Eye (tissue), 1 donor: ENCODE data around the gene VAPB.
"Not testable (repeated sequence)": the region's sequence is repeated elsewhere in the genome, so short reads cannot be mapped to it uniquely, and the experiment has no call there.

ENCODE experiments used
- DNase-seq: peaks from one replicate; pipeline ENCODE4 v3.0.0-alpha.2; 2015

Gene VAPB

DNA sequence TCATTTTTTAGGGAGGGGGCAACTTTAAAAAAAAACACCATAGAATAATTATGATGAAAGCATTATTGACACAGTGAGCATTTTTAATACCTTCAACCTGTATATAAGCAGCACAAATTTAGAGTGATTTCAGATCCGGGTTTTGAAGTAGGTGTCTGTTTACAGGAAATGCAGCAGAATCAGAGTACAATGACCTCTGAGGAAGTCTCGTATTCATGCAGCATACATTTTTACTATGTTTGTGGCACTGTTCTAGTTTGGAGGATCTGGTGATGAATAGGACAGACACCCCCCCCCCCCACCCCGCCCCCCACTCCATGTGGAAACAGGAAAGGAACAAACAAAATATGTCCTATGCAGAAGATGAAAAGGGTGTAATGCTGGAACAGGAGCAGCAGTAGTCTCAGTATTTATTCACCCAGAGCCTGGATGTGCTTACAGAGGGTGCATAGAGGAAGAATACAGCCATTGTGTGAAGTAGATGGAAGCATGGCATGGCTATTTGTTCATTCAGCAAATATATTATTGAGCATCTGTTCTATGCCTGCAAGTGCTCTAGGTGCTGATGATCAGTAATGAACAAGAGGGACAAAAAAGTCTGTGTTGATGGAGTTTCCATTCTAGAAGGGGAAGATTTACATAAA is 19.7 kb downstream of the VAPB start:
- DNase-seq, result no peak

DNA sequence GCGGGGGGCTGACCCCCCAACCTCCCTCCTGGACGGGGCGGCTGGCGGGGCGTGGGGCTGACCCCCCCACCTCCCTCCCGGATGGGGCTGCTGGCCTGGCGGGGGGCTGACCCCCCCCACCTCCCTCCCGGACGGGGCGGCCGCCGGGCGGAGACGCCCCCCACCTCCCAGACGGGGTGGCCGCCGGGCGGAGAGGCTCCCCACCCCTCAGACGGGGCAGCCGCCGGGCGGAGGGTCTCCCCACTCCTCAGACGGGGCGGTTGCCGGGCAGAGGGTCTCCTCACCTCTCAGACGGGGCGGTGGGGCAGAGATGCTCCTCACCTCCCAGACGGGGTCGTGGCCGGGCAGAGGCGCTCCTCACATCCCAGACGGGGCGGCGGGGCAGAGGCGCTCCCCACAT is 25.2 kb downstream of the VAPB start:
- DNase-seq, result not testable (repeated sequence)

DNA sequence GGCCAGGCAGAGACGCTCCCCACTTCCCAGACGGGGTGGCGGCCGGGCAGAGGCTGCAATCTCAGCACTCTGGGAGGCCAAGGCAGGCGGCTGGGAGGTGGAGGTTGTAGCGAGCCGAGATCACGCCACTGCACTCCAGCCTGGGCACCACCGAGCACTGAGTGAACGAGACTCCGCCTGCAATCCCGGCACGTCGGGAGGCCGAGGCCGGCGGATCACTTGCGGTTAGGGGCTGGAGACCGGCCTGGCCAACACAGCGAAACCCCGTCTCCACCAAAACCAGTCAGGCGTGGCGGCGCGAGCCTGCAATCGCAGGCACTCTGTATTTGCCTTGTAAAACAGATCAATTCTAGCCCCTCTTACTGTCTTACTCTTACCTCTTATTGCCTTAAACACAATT is 25.8 kb downstream of the VAPB start:
- DNase-seq, result not testable (repeated sequence)

DNA sequence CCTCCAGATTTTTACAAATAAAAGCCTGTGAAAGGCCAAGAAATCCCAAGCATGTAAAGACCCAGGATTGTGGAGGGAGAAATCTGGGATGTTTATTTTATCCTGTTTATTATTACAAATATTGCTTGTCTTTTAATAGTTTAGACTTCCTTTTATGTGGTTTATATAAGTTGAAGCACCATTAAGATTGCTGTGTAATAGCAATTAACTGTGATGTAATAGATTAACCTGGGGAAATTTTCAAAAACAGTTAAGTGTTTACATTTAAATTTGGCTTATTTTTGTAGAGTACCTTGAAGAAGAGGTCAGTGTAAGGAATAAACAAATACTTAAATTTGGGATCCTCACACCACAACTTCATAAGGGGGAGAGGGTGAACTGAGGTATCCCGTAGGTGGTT is 27.0 kb downstream of the VAPB start:
- DNase-seq, result no peak

DNA sequence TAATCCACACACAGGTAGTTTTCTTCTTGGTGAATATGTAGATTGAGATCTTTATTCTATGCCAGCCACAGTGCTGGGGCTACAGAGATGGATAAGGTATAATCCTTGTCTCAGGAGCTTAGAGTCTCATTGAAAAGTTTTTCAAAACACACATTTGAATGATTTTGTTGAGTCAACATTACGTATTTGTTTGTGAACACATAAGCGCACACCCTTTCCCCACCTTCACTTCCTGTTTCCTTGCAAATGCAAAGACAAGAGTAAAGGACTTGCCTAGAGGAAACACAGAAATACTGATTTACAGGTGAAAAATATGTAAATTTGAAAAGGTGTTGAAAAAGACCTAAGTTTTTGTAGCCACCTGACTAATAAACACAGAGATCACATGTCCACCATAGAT is 27.8 kb downstream of the VAPB start:
- DNase-seq, result no peak

DNA sequence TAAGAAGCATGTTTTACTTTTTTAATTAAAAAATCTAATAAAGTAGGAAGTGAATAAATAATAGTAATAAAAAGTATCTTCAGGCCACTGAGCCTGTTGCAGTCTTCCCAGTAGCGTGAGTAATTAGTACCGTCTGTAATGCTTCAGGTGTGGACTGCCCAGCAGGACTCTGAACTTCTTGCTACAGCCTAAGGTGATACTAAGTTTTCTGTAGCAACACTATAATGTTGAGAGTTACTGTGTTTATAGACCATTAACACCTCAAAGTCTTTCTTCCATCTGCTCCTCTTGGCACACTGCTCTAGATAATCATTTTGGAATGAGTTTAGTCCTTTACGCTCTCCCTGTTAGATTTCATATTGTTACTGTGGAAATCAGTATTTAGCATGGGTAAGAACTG is 28.4 kb downstream of the VAPB start:
- DNase-seq, result no peak

DNA sequence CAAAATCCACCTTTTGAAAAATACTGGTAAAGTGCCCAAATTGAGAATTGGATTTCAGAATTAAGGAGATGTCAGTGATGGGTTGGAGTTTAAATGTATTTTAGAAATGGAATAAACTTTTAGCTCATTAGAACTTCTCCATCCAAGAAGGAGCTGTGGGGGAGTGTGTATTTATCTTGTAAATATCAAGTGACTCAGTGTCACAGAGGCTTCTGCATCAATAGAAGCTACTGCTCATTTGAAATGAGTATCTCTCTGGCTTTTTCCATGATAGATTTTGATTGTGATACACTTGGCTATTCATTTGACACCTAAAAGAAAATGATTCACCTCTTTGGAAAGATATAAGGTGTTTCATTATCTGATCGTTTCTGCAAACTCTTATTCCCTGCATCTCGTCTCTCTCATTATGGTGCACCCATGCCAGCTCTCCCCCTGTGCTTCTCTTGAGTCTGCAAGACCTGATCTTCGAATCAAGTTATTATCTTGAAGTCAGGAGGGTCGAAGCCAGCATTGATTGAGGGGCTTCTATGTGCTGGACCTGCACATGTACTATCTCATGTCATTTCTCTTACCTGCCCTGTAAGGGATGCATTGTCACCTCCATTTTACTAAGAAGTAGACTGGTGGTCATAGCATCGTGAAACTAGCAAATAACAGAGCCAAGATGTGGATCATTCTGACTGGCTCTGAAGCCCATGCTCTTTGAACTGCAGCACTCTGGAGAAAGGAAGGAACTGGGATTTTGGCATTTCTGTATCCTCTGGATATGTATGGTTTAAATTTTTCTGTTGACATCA is 30.1 kb downstream of the VAPB start:
- no peak for DNase-seq

DNA sequence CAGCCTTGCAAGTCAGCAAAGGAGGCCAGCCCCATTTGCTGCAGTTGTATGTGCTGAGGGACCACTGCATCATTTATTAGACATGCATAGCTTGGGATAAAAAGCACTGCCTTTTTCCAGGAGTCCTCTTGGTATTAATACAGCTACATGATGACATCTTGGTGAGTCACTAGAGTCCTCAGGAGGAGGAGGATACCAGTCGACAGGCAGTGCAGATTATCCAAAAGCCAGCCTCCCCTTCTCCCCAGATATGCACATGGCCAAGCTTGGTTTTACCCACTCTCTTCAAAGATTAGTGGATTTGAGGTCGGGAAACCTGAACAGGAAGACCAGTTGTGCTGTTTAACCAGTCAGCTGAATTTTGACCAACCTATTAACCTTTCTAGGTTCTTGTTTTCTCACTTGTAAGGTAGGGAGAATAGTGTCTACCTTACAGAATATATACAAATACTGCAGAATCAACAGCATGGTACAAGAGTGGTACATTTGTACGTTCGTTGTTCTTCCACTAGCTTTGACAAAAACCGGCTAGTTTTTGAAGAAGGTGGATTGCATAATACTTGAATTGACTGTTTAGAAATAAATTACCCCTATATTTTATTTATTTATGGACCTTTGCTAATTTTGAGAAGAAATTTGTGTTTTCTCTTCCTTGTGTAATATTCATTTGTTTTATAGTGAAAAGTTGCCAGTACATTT is 31.9 kb downstream of the VAPB start:
- no peak for DNase-seq

DNA sequence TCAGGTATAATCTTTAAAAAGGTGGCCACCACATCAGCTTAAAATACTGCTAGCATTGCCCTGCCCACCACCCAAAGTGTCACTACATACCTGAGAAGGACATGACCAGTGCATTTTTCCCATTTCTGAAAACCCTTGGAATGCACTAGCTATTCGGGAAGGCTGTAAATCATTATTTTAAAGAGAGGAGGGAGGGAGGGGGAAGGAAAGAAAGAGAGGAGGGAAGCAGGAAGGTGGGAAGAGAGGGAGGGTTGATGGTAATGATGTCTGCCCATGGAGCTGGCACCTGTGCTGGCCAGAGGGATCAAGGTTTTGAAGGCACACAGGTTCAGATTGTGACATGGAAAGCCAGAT is 32.4 kb downstream of the VAPB start:
- no peak for DNase-seq

DNA sequence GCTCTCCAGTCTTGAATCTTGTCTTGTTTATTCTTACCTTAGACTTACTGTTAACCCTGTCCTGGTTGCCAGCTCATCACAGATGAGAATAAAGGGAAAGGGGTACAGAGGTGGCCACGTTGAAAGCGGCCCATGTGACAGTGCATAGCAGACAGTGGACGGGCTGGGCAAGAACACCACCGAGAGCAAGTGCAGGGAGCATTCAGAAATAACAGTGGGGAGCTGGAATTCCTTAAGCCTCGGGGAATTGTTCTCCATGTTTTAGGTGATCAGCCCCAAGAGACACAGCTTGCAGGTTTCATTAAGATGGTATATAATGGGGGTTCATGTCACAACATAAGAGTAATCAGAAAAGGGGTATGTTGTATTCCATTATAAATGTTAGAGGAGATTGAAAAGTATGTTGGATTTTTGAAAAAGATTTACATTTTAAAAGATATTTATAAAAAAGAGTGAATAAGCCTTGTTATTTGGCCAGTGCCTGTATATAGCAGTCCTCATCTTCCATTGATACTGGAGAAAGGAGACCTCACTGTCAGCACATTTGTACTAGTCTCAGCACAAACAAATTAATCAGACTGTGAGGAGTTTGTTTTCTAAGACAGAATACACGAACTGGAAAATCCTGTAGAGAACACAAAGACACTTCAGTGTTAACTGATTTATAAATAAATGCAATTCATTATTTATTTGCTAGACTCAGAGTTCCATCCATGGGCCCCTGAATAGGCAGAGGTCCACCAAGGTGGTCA is 35.4 kb downstream of the VAPB start:
- DNase-seq, result no peak

DNA sequence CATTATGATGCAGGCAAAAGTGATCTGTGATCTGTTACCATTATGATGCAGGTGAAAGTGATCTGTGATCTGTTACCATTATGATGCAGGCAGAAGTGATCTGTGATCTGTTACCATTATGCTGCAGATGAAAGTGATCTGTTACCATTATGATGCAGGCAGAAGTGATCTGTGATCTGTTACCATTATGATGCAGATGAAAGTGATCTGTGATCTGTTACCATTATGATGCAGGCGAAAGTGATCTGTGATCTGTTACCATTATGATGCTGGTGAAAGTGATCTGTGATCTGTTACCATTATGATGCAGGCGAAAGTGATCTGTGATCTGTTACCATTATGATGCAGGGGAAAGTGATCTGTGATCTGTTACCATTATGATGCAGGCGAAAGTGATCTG is 38.5 kb downstream of the VAPB start:
- not testable (repeated sequence) for DNase-seq

DNA sequence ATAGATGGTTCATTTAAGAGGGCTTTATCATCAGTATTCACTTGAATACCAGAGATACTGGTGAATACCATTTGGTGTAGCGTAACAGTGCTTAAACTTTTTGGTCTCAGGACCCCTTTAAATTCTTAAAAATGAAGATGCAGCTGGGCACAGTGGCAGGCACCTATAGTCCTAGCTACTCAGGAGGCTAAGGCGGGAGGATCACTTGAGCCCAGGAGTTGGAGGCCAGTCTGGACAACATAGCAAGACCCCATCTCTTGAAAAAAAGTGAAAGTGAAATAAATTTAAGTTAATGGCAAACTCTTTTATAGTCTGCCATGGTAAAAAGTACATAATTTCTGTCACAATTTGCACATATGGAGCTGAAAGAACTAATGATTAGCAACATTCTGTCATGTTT is 39.3 kb downstream of the VAPB start:
- DNase-seq, result no peak

DNA sequence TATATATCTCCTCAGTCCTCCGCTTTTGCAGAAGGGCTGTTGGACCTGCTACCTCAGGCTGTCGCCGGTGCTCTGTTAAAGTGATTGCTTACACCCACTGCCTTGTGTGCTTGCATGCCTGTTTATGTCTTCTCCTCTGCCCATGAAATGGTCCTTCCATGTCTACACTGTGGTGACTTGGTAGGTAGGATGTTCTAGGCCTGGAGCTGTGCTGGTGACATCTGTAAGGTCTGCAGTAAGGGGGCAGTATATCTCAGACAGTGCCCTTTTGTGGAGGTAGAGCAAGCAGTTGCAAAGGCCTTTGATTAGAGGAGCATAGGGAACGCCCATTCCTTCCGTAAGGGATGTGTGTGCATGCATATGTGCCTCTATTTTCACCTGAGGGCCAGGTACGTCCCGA is 40.3 kb downstream of the VAPB start:
- DNase-seq, result no peak

DNA sequence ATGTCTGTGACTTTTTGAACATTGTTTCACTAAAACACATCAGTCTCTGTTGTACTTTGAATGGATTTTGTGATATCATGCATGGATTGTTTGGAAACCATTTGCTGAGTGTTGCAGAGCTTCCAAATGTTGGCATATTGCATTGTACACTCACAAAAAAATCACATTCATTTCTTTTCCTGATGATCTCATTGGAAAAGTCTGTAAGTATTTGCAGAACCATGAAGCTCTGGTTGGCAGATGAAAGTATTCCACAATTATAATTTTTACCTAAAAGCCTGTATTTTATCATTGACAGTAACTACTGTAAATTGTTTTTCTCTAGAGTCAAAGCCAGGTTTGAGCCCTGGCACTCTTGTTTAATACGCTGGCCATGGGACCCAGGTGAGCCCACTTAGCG is 42.1 kb downstream of the VAPB start:
- DNase-seq, result no peak

DNA sequence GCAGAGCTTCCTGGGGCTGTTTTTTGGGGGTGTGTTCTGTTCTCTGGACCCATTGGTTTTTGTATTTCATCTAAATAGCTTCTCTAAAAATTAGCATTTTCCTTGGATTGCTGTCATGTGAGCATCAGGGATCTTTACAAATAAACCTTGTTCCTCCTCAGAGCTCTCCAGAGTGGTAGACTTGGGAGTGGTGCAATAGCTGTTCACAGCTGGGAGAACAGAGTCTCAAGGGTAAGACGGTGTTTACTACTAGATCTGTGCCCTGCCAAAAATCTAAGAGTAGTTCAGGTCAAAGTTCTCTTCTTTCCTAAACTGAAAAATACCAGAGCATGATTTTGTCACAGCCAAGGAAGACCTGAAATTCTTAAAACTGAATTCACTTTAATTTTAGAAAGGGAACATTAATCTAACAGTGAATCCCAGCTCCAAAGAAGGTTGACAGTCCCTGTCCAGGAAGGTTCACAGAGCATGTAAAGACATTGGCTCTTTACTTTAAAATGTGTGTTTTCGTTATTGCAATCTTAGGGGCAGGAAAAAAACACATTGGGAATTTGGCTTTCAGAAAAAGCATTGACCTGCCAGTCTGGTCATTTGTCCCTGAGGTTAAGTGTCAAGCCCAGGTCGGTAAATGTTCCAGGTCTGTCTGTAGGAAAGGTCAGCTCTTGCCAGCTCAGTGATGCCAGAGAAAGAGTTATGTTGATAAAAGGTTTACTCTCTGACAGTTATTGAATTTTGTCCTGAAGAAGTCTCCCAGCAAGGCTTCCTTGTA is 43.3 kb downstream of the VAPB start:
- DNase-seq, result no peak

DNA sequence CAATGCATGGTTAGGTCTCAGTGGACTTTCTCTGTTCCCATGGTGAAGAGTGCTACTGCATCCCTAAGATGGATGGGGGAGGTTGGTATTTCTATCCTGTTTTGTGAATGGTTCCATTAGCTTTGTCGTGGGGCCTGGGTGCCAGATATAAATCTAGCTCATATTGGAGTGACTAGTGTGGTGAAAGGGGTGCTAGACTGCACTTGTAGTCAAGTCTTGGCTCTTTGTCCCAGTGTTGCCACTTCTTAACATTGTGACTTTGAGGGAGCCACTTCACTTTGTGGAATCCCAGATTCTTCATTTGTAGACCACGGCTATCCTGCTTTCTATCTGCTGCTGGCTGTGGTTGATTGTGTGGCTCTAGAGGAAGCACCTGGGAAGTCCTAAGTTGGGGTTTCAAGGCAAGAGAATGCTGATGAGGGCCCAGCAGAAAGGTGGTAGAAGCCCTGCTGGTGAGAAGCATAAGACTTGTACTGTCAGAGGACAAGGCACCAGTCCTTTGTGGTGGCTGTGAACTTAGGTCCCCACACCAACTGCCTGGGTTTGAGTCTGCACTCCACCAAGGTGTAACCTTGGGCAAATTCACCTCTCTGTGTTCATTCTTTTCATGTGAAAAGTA is 44.1 kb downstream of the VAPB start:
- DNase-seq, result no peak

DNA sequence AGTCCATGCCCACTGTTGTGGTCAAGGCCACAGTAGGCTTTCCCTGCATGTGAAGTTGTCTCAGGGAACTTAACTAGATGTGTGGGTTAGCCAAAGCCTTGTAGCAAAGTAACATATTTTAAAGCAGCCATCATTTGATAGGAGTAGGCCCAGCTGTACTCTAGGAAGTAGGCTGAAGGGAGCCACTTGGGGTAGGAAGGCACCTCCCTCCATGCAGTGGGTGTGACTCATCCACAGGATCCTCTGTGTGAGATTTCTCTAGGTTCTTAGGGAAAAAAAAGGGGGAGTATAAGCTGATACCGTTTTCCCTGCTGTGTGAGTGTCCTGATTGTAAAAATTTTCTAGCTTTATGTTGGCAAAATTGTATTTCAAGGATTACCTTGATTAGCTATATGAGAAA is 44.7 kb downstream of the VAPB start:
- no peak for DNase-seq

DNA sequence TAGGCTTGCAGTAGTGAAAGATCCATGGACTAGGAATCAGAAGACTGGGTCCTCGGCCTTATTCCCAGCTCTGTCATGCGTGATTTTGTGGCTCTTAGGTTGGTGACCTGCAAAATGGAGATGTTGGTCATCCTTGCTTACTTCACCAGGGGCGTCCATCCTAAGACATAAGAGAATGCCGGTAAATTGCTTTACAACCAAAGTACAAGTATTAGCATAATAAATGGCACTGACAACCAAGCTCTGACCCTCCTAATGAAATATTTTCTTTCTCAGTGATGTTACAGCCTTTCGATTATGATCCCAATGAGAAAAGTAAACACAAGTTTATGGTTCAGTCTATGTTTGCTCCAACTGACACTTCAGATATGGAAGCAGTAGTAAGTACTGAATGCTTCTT is 45.3 kb downstream of the VAPB start:
- no peak for DNase-seq

DNA sequence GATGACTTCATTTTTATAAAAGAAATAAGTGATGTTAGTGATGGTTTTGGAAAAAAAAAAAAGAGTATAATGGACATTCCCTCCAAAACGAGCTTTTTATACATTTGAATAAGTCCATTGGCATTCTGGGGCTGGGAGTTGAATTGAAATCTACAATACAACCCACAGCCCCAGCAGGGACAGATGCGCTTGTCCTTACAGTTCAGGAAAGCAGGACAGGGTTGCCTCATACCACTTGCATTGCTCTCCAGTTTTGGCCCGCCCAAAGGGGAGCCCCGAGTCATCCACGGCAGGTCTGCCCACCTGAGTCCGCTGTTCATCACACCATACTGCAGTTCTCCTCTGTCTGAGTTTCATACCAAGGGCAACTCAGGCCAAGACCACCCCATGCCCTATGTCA is 46.2 kb downstream of the VAPB start:
- DNase-seq, result no peak

DNA sequence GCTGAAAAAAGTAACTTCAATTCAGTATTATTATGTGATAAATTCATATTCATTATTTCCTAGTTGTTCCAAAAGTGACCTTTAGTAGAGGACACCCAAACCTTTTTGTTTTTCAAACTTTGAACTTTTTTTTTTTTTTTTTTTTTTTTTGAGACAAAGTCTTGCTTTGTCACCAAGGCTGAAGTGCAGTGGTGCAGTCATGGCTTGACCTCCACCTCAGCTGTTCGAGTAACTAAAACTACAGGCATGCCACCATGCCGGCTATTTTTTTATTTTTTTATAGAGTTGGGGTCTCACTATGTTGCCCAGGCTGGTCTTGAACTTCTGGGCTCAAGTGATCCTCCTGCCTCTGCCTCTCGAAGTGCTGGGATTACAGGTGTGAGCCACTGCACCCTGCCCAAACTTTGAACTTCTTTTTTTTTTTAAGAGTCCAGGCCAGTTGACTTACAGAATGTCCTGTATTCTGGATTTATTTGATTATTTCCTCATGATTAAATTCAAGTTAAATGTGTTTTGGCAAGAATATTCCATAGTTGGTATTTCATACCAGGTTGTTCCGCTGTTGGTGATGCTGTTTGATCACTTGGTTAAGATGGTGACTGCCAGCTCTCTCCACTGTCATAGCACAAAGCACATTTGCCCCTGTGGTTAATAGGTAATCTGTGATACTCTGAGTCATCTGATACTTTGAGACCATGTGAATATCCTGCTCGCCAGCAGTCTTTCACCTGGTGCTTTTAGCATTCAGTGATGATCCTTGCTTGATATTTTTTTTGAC is 48.0 kb downstream of the VAPB start:
- DNase-seq, result no peak
